Activated CD8-positive, alpha-beta memory T cell treated with anti-CD3 and anti-CD28 coated beads for 24 hours (primary cell): ENCODE data around the gene SLC22A6.

ENCODE experiments used
- DNase-seq: peaks from one replicate; pipeline ENCODE4 v3.0.0-alpha.2; 2020

The SLC22A6 gene

GRCh38 chr11:62931499-62932278, 53.1 kb downstream of the SLC22A6 start:
- no peak for DNase-seq

GRCh38 chr11:62930666-62931065, 54.1 kb downstream of the SLC22A6 start:
- no peak for DNase-seq

- DNase-seq: no peak
Measured at GRCh38 chr11:62930157-62930556, 54.6 kb downstream of the SLC22A6 start.

- DNase-seq: no peak
Measured at GRCh38 chr11:62928011-62928410, 56.8 kb downstream of the SLC22A6 start.

GRCh38 chr11:62926680-62927455, 57.9 kb downstream of the SLC22A6 start:
- no peak for DNase-seq
